Activated effector memory CD4-positive, alpha-beta T cell treated with Interleukin-2 at 50 U/mL for 16 hours (primary cell): ENCODE measurements around the gene ACIN1.
"Not testable (repeated sequence)": the region's sequence is repeated elsewhere in the genome, so short reads cannot be mapped to it uniquely, and the experiment has no call there.

ENCODE experiments used
- DNase-seq: peaks from one replicate; pipeline ENCODE4 v3.0.0-alpha.2; 2020

ACIN1 gene

GRCh38 chr14:23121361-23121771, 26.4 kb upstream of the ACIN1 start:
- DNase-seq, result no peak

GRCh38 chr14:23120541-23121251, 25.8 kb upstream of the ACIN1 start:
- DNase-seq, result peak; percentile 66

- DNase-seq, result peak; percentile 30
These were observed 24.7 kb upstream of the ACIN1 start for GRCh38 chr14:23119363-23120327.

GRCh38 chr14:23118506-23119362, 23.8 kb upstream of the ACIN1 start, which contains the start of gene CEBPE:
CEBPE (minus strand) TSS chr14:23119255; CDS start chr14:23119091, 164 bp downstream.
- no peak for DNase-seq

- no peak for DNase-seq
These were observed 22.6 kb upstream of the ACIN1 start for GRCh38 chr14:23117371-23118020.

- DNase-seq, result no peak
These were observed 21.0 kb upstream of the ACIN1 start for GRCh38 chr14:23115918-23116317.

GRCh38 chr14:23115039-23115731, 20.2 kb upstream of the ACIN1 start:
- DNase-seq, result no peak

GRCh38 chr14:23114669-23115038, 19.7 kb upstream of the ACIN1 start:
- no peak for DNase-seq

- no peak for DNase-seq
These were observed 19.2 kb upstream of the ACIN1 start for GRCh38 chr14:23114120-23114458.

- no peak for DNase-seq
These were observed 18.6 kb upstream of the ACIN1 start for GRCh38 chr14:23113431-23114119.

- no peak for DNase-seq
These were observed 17.6 kb upstream of the ACIN1 start for GRCh38 chr14:23112359-23113178.

- DNase-seq, result no peak
These were observed 15.8 kb upstream of the ACIN1 start for GRCh38 chr14:23110579-23111365.

GRCh38 chr14:23109769-23110168, 14.8 kb upstream of the ACIN1 start:
- no peak for DNase-seq

- not testable (repeated sequence) for DNase-seq
These were observed 13.2 kb upstream of the ACIN1 start for GRCh38 chr14:23108169-23108568.

GRCh38 chr14:23107620-23108019, 12.7 kb upstream of the ACIN1 start:
- DNase-seq, result not testable (repeated sequence)

GRCh38 chr14:23106747-23107045, 11.8 kb upstream of the ACIN1 start:
- no peak for DNase-seq

GRCh38 chr14:23105348-23105824, 10.4 kb upstream of the ACIN1 start:
- DNase-seq, result no peak

GRCh38 chr14:23104591-23105347, 9.8 kb upstream of the ACIN1 start, which contains the start of gene CIROP:
CIROP (minus strand) TSS chr14:23104989; CDS start chr14:23104920, 69 bp downstream.
- no peak for DNase-seq
